HPDE6-E6E7 (cell line): Measurements from ENCODE around the gene GOSR2.

Source experiments
- DNase-seq: peaks from one replicate; pipeline ENCODE4 v3.0.0; 2011; ENCODE audit warnings: missing footprints; ENCODE audit errors: extremely low spot score

GOSR2 gene

DNA sequence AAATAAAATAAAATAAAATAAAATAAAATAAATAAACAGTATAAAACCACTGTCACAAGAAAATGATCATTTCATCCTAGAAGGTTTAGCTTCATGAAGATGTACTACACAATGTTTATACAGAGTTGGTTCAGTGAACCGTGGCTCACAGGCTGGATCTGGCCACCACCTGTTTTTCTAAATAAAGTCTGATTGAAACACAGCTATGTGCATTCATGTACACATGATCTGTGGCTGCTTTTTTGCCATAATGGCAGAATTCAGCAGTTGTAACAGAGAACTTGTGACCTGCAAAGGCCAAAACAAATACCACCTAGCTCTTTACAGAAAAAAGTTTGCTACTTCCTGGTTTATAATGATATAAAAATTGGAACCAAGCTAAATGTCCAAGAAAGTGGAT is 68.7 kb downstream of the GOSR2 start:
- no peak for DNase-seq
